Activated T-cell treated with anti-CD3 and anti-CD28 coated beads for 24 hours (primary cell): ENCODE results near the gene KIRREL1.

Experiments used
- DNase-seq: peaks from one replicate; pipeline ENCODE4 v3.0.0-alpha.2; 2020; ENCODE audit warnings: low read depth

The KIRREL1 gene

GRCh38 chr1:158075078-158075477 is 81.6 kb downstream of the KIRREL1 start:
- DNase-seq: no peak

DNA sequence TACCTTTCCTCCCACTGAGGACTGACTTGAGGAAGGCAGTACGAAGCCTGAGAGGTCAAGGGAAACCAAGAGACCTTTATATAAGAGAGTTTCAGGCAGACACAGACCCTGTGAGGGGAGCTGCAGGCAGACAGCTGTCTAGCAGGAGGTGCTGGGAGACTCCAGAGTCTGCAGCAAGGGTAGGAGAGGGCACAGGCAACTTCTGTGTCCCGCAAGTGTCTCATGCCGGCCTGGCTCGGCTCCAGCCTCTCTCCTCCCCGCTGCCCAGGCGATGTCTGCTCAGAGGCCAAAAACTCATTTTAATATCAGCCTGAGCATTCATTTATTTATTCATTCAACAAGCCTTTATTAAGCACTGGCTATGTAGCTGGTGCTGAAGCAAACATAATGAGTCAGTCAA is 83.0 kb downstream of the KIRREL1 start:
- DNase-seq: no peak

DNA sequence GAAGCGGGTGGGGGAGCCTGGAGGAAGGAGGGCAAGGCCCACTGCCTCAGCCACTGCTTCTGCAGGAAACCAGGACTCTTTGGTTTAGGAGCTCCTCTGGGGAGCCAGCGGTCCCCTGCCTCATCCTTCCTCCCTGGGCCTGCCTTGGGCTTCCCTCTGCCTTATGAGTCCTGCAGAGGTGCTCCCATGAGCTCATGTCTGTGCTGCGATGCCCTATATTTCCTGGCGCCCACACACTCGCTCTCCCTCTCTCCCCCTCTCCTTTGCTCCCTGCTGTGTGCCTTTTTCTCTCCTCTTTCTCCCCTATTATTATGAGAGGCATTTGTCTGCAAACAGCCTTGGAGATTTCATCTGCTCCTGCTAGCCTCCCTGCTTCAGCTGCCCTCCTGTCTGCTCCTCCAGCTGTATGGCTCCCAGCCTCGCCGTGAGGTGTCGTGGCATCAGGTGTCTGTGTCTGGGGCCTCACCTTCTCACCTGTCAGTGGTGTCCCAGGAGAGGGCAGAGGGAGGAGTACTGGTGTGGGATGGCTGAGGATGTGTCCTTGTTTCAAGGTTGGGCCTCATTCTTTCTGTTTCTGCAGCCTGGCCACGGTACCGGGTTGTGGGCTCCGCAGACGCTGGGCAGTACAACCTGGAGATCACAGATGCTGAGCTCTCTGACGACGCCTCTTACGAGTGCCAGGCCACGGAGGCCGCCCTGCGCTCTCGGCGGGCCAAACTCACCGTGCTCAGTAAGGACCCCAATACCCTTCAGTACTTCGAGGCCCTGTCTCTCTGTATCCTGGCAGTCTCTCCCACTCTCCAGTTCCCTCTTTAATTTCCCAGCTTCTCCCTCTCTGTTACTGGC is 84.2 kb downstream of the KIRREL1 start:
- no peak for DNase-seq

- no peak for DNase-seq
Measured at GRCh38 chr1:158078569-158079080, 85.2 kb downstream of the KIRREL1 start.

GRCh38 chr1:158080066-158080465 is 86.6 kb downstream of the KIRREL1 start:
- no peak for DNase-seq

DNA sequence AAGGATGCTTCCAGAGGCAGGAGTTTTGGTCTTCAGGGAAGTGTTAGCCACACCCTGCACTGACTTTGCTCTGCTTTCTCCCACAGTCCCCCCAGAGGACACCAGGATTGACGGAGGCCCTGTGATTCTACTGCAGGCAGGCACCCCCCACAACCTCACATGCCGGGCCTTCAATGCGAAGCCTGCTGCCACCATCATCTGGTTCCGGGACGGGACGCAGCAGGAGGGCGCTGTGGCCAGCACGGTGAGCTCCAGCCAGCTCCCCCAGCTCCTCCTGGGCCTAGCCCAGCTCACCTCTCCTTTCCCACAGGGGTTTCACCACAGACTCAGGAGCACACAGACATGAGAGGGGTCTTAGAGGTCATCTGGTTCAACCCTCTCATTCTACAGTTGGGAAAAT is 90.9 kb downstream of the KIRREL1 start:
- no peak for DNase-seq

DNA sequence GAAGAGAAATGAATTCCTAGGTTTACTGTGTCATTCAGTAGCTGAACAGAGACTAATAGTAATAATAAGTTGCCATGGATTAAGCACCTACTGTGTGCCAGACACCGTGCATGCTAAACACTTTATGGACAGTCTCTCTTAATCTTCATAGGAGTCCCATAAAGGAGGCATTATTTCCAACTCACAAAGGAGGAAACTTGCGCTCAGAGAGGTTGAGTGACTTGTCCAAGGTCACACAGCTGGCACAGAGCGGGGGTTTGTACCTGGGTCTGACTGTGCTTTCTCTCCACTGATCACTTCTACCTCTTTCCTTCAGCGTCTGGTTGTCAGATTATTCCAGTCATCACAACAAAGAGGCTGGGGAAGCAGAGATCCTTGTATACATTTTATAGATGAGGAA is 91.3 kb downstream of the KIRREL1 start:
- no peak for DNase-seq

DNA sequence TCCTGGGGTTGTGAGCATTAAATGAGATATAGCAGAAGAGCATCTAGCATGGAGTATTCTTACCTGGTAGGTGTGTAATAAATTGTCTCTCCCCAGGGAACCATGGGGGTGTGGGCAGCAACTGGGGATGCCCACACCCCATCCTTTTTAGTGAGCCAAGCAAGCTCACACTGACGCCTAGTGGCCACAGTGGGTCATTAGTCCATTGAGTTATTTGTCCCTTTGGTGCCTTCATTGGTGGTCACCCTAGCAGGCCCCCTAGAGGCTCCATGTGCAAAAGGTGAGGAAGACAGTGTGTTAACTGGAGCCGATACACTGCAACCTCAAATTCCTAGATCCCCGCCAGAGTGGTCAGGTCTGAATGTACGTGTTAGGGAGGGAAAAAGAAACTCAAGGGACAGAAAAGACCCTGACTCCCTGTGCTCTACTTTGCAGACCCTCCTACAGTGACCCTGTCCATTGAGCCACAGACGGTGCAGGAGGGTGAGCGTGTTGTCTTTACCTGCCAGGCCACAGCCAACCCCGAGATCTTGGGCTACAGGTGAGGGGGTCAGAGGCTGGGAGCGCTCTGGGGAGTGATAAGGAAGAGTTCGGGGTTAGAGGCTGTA is 94.0 kb downstream of the KIRREL1 start:
- DNase-seq: no peak

DNA sequence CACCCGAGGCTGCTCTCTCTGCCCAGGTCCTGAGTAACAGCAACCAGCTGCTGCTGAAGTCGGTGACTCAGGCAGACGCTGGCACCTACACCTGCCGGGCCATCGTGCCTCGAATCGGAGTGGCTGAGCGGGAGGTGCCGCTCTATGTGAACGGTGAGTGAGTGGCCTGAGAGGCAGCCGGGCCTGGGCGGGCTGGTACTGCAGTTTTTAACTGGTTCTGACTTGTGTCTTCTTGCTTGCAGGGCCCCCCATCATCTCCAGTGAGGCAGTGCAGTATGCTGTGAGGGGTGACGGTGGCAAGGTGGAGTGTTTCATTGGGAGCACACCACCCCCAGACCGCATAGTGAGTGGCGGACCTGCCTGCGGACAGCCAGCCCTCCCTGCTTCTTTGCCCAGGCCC is 96.0 kb downstream of the KIRREL1 start:
- DNase-seq: no peak

GRCh38 chr1:158089925-158090637 is 96.6 kb downstream of the KIRREL1 start:
- DNase-seq: no peak

- DNase-seq: no peak
Measured at GRCh38 chr1:158093376-158093775, 99.9 kb downstream of the KIRREL1 start.

GRCh38 chr1:158094571-158094970 is 101.1 kb downstream of the KIRREL1 start:
- no peak for DNase-seq

- DNase-seq: no peak
Measured at GRCh38 chr1:158095737-158096335, 102.4 kb downstream of the KIRREL1 start.

DNA sequence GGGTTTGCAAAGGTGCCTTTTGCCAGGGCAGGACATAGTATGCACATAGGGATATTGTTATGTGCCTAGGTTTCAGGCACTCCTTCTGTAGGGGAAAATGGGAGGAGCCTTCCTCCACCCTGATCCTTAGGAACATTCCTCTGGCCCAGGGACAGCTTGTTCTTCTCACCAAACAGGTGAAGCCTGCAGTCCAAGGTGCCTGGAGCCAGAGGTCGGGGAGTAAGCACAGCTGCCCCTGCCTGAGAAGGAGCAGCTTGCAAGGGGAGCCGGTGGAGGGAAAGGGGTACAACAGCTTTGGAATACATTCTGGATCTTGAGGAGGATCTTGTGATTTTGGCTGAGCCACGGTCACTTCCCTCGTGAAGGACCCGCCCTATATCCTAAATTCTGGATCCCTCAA is 104.8 kb downstream of the KIRREL1 start:
- DNase-seq: no peak

DNA sequence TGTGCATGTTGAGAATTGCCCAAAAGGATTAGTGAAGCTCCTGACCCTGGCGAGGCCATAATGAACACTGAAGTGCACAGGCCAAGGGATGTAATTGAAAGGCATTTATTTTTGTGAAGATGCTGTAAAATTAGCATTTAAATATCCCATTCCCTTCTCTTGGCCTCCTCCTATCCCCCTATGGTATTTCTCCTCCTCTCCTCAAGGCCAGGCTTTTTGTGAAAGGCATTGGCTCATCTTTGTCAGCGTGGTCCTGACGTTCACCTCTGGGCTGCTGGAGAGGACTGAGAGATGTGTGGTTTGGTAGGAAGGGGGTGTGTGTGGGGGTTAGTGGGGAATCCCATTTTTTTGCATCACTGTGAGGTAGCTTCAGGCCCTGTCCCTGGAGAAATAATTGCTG is 105.7 kb downstream of the KIRREL1 start:
- DNase-seq: no peak

DNA sequence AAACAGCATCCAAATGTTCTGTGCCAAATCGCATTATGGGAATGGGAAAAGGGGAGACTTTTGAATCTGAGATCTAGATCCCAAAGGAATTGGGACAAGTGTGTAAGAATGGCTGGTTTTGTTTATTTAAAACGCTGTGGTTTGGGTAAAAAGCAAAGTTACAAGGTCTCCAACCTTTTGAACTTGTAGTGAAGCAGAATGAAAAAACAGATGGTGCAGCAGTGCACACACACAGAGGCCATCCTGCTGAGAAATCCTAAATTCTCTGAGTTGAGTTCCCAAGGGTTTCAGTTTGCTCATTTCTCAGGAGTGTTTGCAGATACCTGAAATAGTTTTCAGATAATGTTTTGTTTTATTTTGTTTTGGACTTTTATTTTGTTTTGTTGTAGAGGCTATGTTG is 107.1 kb downstream of the KIRREL1 start:
- DNase-seq: no peak

- DNase-seq: no peak
Measured at GRCh38 chr1:158101455-158101854, 108.0 kb downstream of the KIRREL1 start.

GRCh38 chr1:158101927-158102326 is 108.5 kb downstream of the KIRREL1 start:
- DNase-seq: no peak

GRCh38 chr1:158102881-158103674 is 109.6 kb downstream of the KIRREL1 start:
- DNase-seq: no peak

- no peak for DNase-seq
Measured at GRCh38 chr1:158103861-158104522, 110.5 kb downstream of the KIRREL1 start.

DNA sequence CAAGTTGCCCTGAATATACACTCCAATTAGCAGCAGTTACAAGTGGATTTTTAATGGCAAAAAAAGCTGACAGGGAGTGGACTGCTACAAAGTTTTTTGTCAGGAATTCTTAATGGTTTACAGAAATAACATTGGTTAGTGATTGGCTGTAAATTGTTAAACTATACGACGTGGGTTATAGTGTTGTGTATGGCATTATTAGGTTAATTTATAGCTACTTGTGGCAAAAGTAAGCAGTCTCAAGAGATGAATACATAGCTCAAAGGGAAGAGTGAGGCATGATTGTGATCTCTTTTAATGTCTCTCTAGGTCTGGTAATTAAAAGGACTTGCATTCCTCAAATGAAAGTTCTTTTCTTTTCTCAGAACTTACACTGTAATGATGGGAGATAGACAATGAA is 111.4 kb downstream of the KIRREL1 start:
- no peak for DNase-seq
